ENCODE data around the gene CMBL. TPM values are rescaled to one million over a fixed set of nuclear protein-coding genes. Genes with fewer than 3 reads are reported as not detected.

CMBL gene
- total and polyA plus RNA-seq, 2 of the 13 experiments (the other 11 are each of a cell fraction or from before 2014, with no cell fraction given), result 11.5 to 17.0 TPM

GRCh38 chr5:10330511-10331230 is 23.0 kb upstream of the CMBL start:
- ATAC-seq, result no peak
- DNase-seq (ENCODE audit: low spot score), result no peak
- Histone ChIP-seq H3K9me3 (ENCODE audit: low read length) (no peaks in the 10 kb centered on the region), H3K4me2 (ENCODE audit: low read depth, low read length) (no peak overlapping the region), H3K36me3 (replicated peaks in 1 of 2; ENCODE audit: control insufficient read depth in 1 of 2, insufficient read depth in 2 of 2, low read length in 2 of 2) (no peaks in the 10 kb centered on the region), H3K4me3 (replicated peaks in 1 of 3; ENCODE audit: insufficient read depth in 1 of 3, low read depth in 2 of 3, low read length in 3 of 3) (no peak overlapping the region), H2AFZ (ENCODE audit: low read length) (no peak overlapping the region), H4K20me1 (ENCODE audit: insufficient read depth, low read length) (no peaks in the 10 kb centered on the region), H3K27ac (ENCODE audit: extremely low read length, insufficient read depth, low read length) (no peak overlapping the region), H3K9ac (ENCODE audit: insufficient read depth, low read depth, low read length) (no peak overlapping the region), H3K4me1 (ENCODE audit: insufficient read depth, low read length) (peaks cover 43% of the 10 kb centered on the region), H3K27me3 (ENCODE audit: control insufficient read depth in 1 of 2, insufficient read depth in 2 of 2, low read length in 2 of 2) (peaks cover 0 to 11% of the 10 kb centered on the region in 2 experiments; a peak in 1 of 5 replicates), H3K79me2 (ENCODE audit: insufficient read depth, low read length) (no peaks in the 10 kb centered on the region)
- FAIRE-seq, result no peak
- in situ Hi-C loops (cut with HindIII; ENCODE audit: extremely low pct_ligation_motif_present, low pct_unique_long_range_greater_than_20kb) (no loop called here), intact Hi-C loops (cut with micrococcal nuclease; ENCODE audit: unreplicated experiment) (no loop called here)
- CTCF ChIA-PET (ENCODE audit: low intra/inter-chr PET ratio, low total read pairs), result no interaction called here
- BruUV-seq (replicated peaks), result no TSS peak
- WGBS (ENCODE audit: low lambda C conversion rate), result 78% methylated on average over 10 of the region's 10 CpGs
- POLR2A ChIA-PET, result interaction anchor here (1.1 to 1.8 kb wide), 2 partner anchors 22 to 23 kb away, joined by 9 to 10 read pairs; partner anchors contain the start of gene MARCHF6
- no peak for TF ChIP-seq CREM (IDR thresholded peaks at IDR 0.05)
- TF ChIP-seq CREM (CRISPR knock-in tag; IDR thresholded peaks at IDR 0.05), result no peak
- no peak for TF ChIP-seq NCOA2 (CRISPR knock-in tag; IDR thresholded peaks at IDR 0.05)
- TF ChIP-seq ZNF280D (CRISPR knock-in tag; IDR thresholded peaks at IDR 0.05), result no peak
- no peak for TF ChIP-seq MZF1 (CRISPR knock-in tag; IDR thresholded peaks at IDR 0.05; ENCODE audit: borderline replicate concordance)
- TF ChIP-seq HOXA9 (CRISPR knock-in tag; IDR thresholded peaks at IDR 0.05; ENCODE audit: borderline replicate concordance), result no peak
- TF ChIP-seq ZNF790 (CRISPR knock-in tag; IDR thresholded peaks at IDR 0.05; ENCODE audit: borderline replicate concordance), result no peak
- no peak for TF ChIP-seq YY1 (IDR thresholded peaks at IDR 0.05; ENCODE audit: insufficient read depth, insufficient replicate concordance, low read depth, low read length)
- TF ChIP-seq, protein P1, sequence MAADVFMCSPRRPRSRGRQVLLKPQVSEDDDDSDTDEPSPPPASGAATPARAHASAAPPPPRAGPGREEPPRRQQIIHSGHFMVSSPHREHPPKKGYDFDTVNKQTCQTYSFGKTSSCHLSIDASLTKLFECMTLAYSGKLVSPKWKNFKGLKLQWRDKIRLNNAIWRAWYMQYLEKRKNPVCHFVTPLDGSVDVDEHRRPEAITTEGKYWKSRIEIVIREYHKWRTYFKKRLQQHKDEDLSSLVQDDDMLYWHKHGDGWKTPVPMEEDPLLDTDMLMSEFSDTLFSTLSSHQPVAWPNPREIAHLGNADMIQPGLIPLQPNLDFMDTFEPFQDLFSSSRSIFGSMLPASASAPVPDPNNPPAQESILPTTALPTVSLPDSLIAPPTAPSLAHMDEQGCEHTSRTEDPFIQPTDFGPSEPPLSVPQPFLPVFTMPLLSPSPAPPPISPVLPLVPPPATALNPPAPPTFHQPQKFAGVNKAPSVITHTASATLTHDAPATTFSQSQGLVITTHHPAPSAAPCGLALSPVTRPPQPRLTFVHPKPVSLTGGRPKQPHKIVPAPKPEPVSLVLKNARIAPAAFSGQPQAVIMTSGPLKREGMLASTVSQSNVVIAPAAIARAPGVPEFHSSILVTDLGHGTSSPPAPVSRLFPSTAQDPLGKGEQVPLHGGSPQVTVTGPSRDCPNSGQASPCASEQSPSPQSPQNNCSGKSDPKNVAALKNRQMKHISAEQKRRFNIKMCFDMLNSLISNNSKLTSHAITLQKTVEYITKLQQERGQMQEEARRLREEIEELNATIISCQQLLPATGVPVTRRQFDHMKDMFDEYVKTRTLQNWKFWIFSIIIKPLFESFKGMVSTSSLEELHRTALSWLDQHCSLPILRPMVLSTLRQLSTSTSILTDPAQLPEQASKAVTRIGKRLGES (CRISPR knock-in tag; IDR thresholded peaks at IDR 0.05; ENCODE audit: borderline replicate concordance), result no peak
- no peak for TF ChIP-seq RARG (CRISPR knock-in tag; IDR thresholded peaks at IDR 0.05; ENCODE audit: low read depth)
- TF ChIP-seq MED1 (CRISPR knock-in tag; IDR thresholded peaks at IDR 0.05), result no peak
- TF ChIP-seq ZNF281 (CRISPR knock-in tag; IDR thresholded peaks at IDR 0.05; ENCODE audit: borderline replicate concordance), result no peak
- TF ChIP-seq SIX4 (CRISPR knock-in tag; IDR thresholded peaks at IDR 0.05), result no peak

All from HepG2 (cell line).